Transverse colon (tissue), 3 donors: ENCODE data around the gene GABPB1.

Source experiments
- CTCF ChIP-seq, 5 experiments: fragments of 200-600 bp in 3 of 5; fragments of 450-650 bp in 2 of 5; sonication (generic) in 3 of 5; IDR thresholded peaks; 1 replicate in 2 of 5; 2 replicates in 3 of 5; pipeline ENCODE4 v1.5.1; 2016 to 2017; ENCODE audit warnings: antibody characterized with exemption in 5 of 5, inconsistent platforms in 3 of 5, mild to moderate bottlenecking in 2 of 5, moderate library complexity in 1 of 5
- POLR2A ChIP-seq: fragments of 450-650 bp; IDR thresholded peaks from one replicate; pipeline ENCODE4 v1.6.1; 2016; ENCODE audit warnings: antibody characterized with exemption, mild to moderate bottlenecking, moderate library complexity

- TF ChIP-seq CTCF (IDR thresholded peaks at IDR 0.05) (no peak), POLR2A (no peak)
Observed at GRCh38 chr15:50318697-50319096, 36.3 kb downstream of the GABPB1 start.
